Upper lobe of right lung (tissue), 1 donor: ENCODE data around the gene TANC1. TPM values are rescaled to one million over a fixed set of nuclear protein-coding genes. Genes with fewer than 3 reads are reported as not detected.

Experiments
- ATAC-seq: fragments of 200-7000 bp; cut with Tn5 transposase; one replicate; pipeline ENCODE4 v1.9.1; 2020; ENCODE audit warnings: mild to moderate bottlenecking, moderate library complexity
- DNase-seq: peaks from one replicate; pipeline ENCODE4 v3.0.0-alpha.2; 2020
- H3K27ac ChIP-seq: fragments of 200-600 bp; one replicate; pipeline ENCODE4 v1.8.0; 2022
- H3K27me3 ChIP-seq: fragments of 200-600 bp; one replicate; pipeline ENCODE4 v1.8.0; 2022; ENCODE audit warnings: mild to moderate bottlenecking
- H3K36me3 ChIP-seq: fragments of 200-600 bp; one replicate; pipeline ENCODE4 v1.8.0; 2022
- H3K4me1 ChIP-seq: fragments of 200-600 bp; one replicate; pipeline ENCODE4 v1.8.0; 2022
- H3K4me3 ChIP-seq: fragments of 200-600 bp; one replicate; pipeline ENCODE4 v1.8.0; 2022; ENCODE audit warnings: mild to moderate bottlenecking
- H3K9me3 ChIP-seq: fragments of 200-600 bp; one replicate; pipeline ENCODE4 v1.8.0; 2022
- intact Hi-C: fragments of 100-400 bp; cut with DNase I; formaldehyde crosslinking; loops from one replicate; pipeline ENCODE4 v1.11.0; 2022
- total RNA-seq: library from RNA; stranded (reverse); fragmentation: NEBNext Ultra II Directional; extraction: Animal tissue kit (Norgen Biotek cat#: 25700); gene quantifications from one replicate; pipeline ENCODE4 v1.2.1, GENCODE V29; 2021
- TF ChIP-seq, protein P1 (sequence below): fragments of 200-600 bp; IDR thresholded peaks from one replicate; pipeline ENCODE4 v1.8.0; 2022; ENCODE audit warnings: antibody characterized with exemption
- donor health status: DM: no; HTN: yes; CAD: no; lungs with severe emphysema.

The TANC1 gene
- total RNA-seq, 1 donor from 2014 or later = 60.4 TPM

DNA sequence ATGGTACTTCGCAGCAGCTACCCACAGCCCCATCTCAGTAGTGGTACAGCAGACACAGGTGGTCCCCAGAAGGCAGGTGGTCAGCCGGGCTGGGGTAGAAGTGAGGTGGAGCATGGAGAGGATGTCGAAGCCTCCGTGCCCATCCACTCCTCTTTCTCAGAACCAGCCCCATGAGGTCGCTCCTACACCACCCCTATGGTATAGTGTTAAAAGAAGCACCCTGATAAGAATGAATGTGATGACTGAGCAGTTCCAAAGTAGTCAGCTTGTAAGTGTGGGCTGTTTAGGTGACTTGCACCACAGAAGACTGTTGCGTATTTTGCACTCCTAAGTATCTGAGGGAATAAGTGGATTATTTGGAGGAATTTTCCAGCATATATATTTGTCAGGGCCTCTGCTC is 206.7 kb downstream of the TANC1 start:
- intact Hi-C loops = no loop called here
- peaks cover 79% of the 10 kb centered on the region for H3K36me3 ChIP-seq

DNA sequence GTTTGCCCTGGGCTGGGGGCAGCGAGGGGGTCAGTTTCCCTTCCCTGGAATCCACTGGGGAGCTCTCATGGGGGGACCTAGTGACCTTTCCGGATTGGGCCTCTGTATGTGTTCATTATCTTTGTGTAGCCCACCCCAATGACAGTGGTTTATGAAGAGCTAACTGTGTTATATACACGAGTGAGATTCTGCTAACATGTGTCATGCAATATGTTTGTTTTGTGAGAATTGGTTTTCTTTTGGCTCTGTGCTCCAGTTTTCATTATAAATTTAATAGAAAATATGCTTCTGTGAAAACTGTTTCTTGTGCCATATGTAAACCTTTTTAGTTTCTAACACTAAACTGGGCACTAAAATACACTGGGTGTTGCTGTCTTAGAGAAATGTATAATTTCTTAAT is 207.5 kb downstream of the TANC1 start:
- no peak for DNase-seq
- H3K27ac ChIP-seq = peak overlapping the region; percentile 17
- H3K4me3 ChIP-seq = no peak overlapping the region
- H3K27me3 ChIP-seq = no peaks in the 10 kb centered on the region
- peaks cover 76% of the 10 kb centered on the region for H3K36me3 ChIP-seq
- intact Hi-C loops = no loop called here
- ATAC-seq = no peak
- H3K9me3 ChIP-seq = no peaks in the 10 kb centered on the region
- TF ChIP-seq, protein P1, sequence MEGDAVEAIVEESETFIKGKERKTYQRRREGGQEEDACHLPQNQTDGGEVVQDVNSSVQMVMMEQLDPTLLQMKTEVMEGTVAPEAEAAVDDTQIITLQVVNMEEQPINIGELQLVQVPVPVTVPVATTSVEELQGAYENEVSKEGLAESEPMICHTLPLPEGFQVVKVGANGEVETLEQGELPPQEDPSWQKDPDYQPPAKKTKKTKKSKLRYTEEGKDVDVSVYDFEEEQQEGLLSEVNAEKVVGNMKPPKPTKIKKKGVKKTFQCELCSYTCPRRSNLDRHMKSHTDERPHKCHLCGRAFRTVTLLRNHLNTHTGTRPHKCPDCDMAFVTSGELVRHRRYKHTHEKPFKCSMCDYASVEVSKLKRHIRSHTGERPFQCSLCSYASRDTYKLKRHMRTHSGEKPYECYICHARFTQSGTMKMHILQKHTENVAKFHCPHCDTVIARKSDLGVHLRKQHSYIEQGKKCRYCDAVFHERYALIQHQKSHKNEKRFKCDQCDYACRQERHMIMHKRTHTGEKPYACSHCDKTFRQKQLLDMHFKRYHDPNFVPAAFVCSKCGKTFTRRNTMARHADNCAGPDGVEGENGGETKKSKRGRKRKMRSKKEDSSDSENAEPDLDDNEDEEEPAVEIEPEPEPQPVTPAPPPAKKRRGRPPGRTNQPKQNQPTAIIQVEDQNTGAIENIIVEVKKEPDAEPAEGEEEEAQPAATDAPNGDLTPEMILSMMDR = no peak
- no peaks in the 10 kb centered on the region for H3K4me1 ChIP-seq

More for the DNA sequence above, 206.7 kb downstream of the TANC1 start:
- TF ChIP-seq, protein P1 = no peak
- no peak overlapping the region for H3K4me3 ChIP-seq
- no peaks in the 10 kb centered on the region for H3K4me1 ChIP-seq
- H3K27ac ChIP-seq = no peak overlapping the region
- H3K27me3 ChIP-seq = no peaks in the 10 kb centered on the region
- DNase-seq (no peak), ATAC-seq (peak; percentile 7)
- no peaks in the 10 kb centered on the region for H3K9me3 ChIP-seq

DNA sequence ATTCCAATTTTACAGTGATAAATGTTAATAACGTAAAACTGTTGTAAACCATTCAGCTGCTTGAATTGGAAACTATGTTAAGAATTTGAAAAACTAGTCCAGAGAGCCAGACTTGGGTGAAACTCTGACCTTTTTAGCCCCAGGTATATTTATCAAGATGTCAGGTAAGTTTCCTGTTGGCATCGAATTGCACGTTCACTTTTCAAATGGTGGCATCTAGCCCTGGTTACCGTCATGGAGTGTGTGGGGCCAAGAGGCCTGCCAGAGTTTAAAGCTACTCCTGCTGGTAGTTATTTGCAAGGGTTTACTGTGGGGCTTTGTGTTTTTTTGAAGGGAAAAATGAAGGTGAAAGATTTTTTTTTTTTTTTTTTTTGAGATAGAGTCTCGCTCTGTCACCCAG is 208.1 kb downstream of the TANC1 start:
- Histone ChIP-seq H3K27me3 (no peaks in the 10 kb centered on the region), H3K4me1 (no peaks in the 10 kb centered on the region), H3K9me3 (no peaks in the 10 kb centered on the region), H3K36me3 (peaks cover 70% of the 10 kb centered on the region), H3K4me3 (no peak overlapping the region), H3K27ac (peak overlapping the region; percentile 17)
- ATAC-seq (no peak), DNase-seq (no peak)
- TF ChIP-seq, protein P1 = no peak
- intact Hi-C loops = no loop called here

DNA sequence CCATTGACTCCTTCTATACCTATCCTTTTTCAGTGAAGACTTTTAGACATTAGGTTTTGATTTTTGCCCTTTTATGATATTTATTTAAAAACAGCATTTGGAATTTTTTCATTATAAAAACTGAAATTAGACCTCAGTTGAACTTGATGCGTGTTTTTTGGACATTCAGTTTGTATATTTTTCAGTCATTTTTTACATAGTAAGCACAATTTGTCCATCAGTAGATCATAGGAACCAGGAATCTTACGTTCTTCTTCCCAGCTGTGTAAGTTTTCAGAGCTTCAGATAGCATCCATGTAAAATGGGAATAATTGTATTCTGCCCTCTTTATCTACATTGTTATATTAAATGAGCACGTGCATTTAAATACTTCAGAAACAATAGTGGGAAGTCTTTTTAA is 208.9 kb downstream of the TANC1 start:
- Histone ChIP-seq H3K36me3 (peaks cover 62% of the 10 kb centered on the region), H3K9me3 (no peaks in the 10 kb centered on the region), H3K27ac (no peak overlapping the region), H3K4me3 (no peak overlapping the region), H3K27me3 (no peaks in the 10 kb centered on the region), H3K4me1 (no peaks in the 10 kb centered on the region)
- TF ChIP-seq, protein P1 = no peak
- DNase-seq (no peak), ATAC-seq (no peak)
- intact Hi-C loops = no loop called here

DNA sequence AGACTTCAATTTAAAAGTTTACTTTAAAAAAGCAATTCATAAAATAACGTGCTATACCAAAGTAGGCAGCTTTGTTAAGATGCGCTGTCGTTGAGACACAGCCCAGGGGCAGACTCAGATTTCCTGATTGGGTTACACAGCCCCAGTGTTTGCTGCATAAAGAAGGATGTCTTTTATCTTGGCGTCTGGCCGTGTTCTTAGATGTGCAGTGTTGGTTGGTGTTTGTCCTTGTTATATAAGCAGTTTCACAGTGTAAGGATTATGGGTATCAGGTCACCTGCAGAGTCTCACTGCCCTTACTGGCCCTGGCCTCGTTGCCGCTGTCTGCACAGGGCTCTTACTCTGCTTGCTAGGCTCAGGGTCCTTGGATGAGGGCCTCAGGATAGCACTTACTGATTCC is 209.5 kb downstream of the TANC1 start:
- DNase-seq = no peak
- TF ChIP-seq, protein P1 = no peak
- intact Hi-C loops = no loop called here
- Histone ChIP-seq H3K4me3 (no peak overlapping the region), H3K36me3 (peaks cover 56% of the 10 kb centered on the region), H3K27ac (no peak overlapping the region), H3K27me3 (no peaks in the 10 kb centered on the region), H3K9me3 (no peaks in the 10 kb centered on the region), H3K4me1 (no peaks in the 10 kb centered on the region)
- ATAC-seq = no peak

DNA sequence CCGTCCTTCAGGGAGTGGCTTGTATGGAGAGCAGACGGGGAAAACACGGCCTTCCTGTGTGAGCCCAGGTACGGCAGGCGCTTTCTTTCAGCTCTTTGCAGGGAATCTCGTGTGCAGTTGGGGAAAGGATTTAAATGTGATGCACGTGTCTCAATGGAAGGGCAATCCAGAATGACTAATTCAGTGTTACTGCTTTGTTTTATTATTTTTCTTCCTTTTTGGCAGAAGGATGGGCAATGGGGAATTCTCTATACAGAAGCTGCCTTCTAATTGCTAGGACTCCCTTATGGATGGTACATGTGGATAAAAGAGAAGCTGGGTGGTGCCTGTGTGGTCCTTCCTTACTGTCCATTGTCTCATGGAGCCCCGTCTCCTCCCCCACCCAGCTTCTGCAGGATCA is 210.7 kb downstream of the TANC1 start:
- no peak overlapping the region for H3K4me3 ChIP-seq
- H3K27me3 ChIP-seq = no peaks in the 10 kb centered on the region
- no peaks in the 10 kb centered on the region for H3K9me3 ChIP-seq
- DNase-seq = no peak
- no peak for ATAC-seq
- TF ChIP-seq, protein P1 = no peak
- H3K4me1 ChIP-seq = no peaks in the 10 kb centered on the region
- no peak overlapping the region for H3K27ac ChIP-seq
- intact Hi-C loops = no loop called here
- H3K36me3 ChIP-seq = peaks cover 55% of the 10 kb centered on the region
